LNCAP (cell line): ENCODE results near the gene IL13RA1.

ENCODE experiments used
- CTCF ChIP-seq: fragments of 450-650 bp; IDR thresholded peaks from 2 replicates; pipeline ENCODE4 v1.5.1; 2017; ENCODE audit warnings: mild to moderate bottlenecking

The IL13RA1 gene

GRCh38 chrX:118726887-118727685 is at the start of gene IL13RA1:
Gene IL13RA1 (plus strand): TSS chrX:118727606. CDS start chrX:118727639, 33 bp downstream.
- no peak for TF ChIP-seq CTCF

- no peak for TF ChIP-seq CTCF
Measured at GRCh38 chrX:118679290-118679689, 48.1 kb upstream of the IL13RA1 start.

- no peak for TF ChIP-seq CTCF
Measured at GRCh38 chrX:118682258-118683014, 45.0 kb upstream of the IL13RA1 start.

- TF ChIP-seq CTCF: no peak
Measured at GRCh38 chrX:118685393-118685792, 42.0 kb upstream of the IL13RA1 start.

- no peak for TF ChIP-seq CTCF
Measured at GRCh38 chrX:118688935-118689334, 38.5 kb upstream of the IL13RA1 start.

GRCh38 chrX:118693843-118694242 is 33.6 kb upstream of the IL13RA1 start:
- no peak for TF ChIP-seq CTCF

- no peak for TF ChIP-seq CTCF
Measured at GRCh38 chrX:118694638-118695037, 32.8 kb upstream of the IL13RA1 start.
